KMS-11 (cell line): ENCODE results near the gene EDARADD.

Experiments used
- H2AFZ ChIP-seq: fragments of 200-600 bp; sonication (generic); 2 replicates; pipeline ENCODE4 v1.6.1; 2016; ENCODE audit warnings: antibody characterized with exemption, mixed run types, low read depth
- H3K27ac ChIP-seq: fragments of 200-600 bp; sonication (generic); 2 replicates; pipeline ENCODE4 v1.6.1; 2016; ENCODE audit warnings: mild to moderate bottlenecking, mixed run types
- H3K27me3 ChIP-seq: fragments of 200-600 bp; sonication (generic); 2 replicates; pipeline ENCODE4 v1.6.1; 2017; ENCODE audit warnings: mild to moderate bottlenecking, low read depth, mixed run types, moderate library complexity; ENCODE audit not compliant: insufficient read depth
- H3K36me3 ChIP-seq: fragments of 200-600 bp; sonication (generic); 2 replicates; pipeline ENCODE4 v1.6.1; 2017; ENCODE audit warnings: mild to moderate bottlenecking, mixed run types; ENCODE audit not compliant: insufficient read depth
- H3K4me1 ChIP-seq: fragments of 200-600 bp; sonication (generic); 2 replicates; pipeline ENCODE4 v1.6.1; 2016; ENCODE audit warnings: mild to moderate bottlenecking, low read depth, mixed run types; ENCODE audit not compliant: poor library complexity, severe bottlenecking
- H3K4me2 ChIP-seq: fragments of 200-600 bp; sonication (generic); 2 replicates; pipeline ENCODE4 v1.7.0; 2016; ENCODE audit warnings: mild to moderate bottlenecking, mixed run types
- H3K4me3 ChIP-seq: fragments of 200-600 bp; sonication (generic); IDR thresholded peaks from 2 replicates; pipeline ENCODE4 v1.6.1; 2017; ENCODE audit warnings: low read depth, low read length, mixed read lengths; ENCODE audit not compliant: insufficient read depth
- H3K79me2 ChIP-seq: fragments of 200-600 bp; sonication (generic); 2 replicates; pipeline ENCODE4 v1.6.1; 2016; ENCODE audit warnings: low read depth, mixed run types; ENCODE audit not compliant: insufficient read depth
- H3K9ac ChIP-seq: fragments of 200-600 bp; sonication (generic); 2 replicates; pipeline ENCODE4 v1.6.1; 2016; ENCODE audit warnings: mild to moderate bottlenecking, mixed run types
- H4K20me1 ChIP-seq: fragments of 200-600 bp; sonication (generic); 2 replicates; pipeline ENCODE4 v1.6.1; 2016; ENCODE audit warnings: mild to moderate bottlenecking, mixed run types; ENCODE audit not compliant: insufficient read depth
- CTCF ChIP-seq: fragments of 200-600 bp; sonication (generic); conservative IDR thresholded peaks from 2 replicates; pipeline ENCODE4 v1.6.1; 2017; ENCODE audit warnings: low read depth, mild to moderate bottlenecking, antibody characterized with exemption, low read length, moderate library complexity, mixed read lengths

The EDARADD gene

GRCh38 chr1:236469466-236469865 lies 75.4 kb downstream of the EDARADD start:
- TF ChIP-seq CTCF, result no peak
- no peaks in the 10 kb centered on the region for H3K79me2 ChIP-seq
- no peak overlapping the region for H3K27ac ChIP-seq
- no peaks in the 10 kb centered on the region for H3K27me3 ChIP-seq
- H3K4me3 ChIP-seq, result no peak overlapping the region
- no peak overlapping the region for H3K9ac ChIP-seq
- H2AFZ ChIP-seq, result no peak overlapping the region
- no peaks in the 10 kb centered on the region for H4K20me1 ChIP-seq
- H3K4me1 ChIP-seq, result peaks cover 21% of the 10 kb centered on the region
- no peak overlapping the region for H3K4me2 ChIP-seq
- no peaks in the 10 kb centered on the region for H3K36me3 ChIP-seq

- no peak overlapping the region for H3K27ac ChIP-seq
- no peaks in the 10 kb centered on the region for H3K27me3 ChIP-seq
- H2AFZ ChIP-seq, result no peak overlapping the region
- H3K36me3 ChIP-seq, result no peaks in the 10 kb centered on the region
- H3K4me1 ChIP-seq, result peaks cover 6% of the 10 kb centered on the region
- no peaks in the 10 kb centered on the region for H4K20me1 ChIP-seq
- H3K79me2 ChIP-seq, result no peaks in the 10 kb centered on the region
- no peak for TF ChIP-seq CTCF
- H3K4me2 ChIP-seq, result no peak overlapping the region
- H3K9ac ChIP-seq, result no peak overlapping the region
- H3K4me3 ChIP-seq, result no peak overlapping the region
Observed at GRCh38 chr1:236471096-236471495, 77.0 kb downstream of the EDARADD start.

GRCh38 chr1:236471653-236472052 lies 77.6 kb downstream of the EDARADD start:
- no peak overlapping the region for H2AFZ ChIP-seq
- H3K27me3 ChIP-seq, result no peaks in the 10 kb centered on the region
- H3K36me3 ChIP-seq, result no peaks in the 10 kb centered on the region
- no peak overlapping the region for H3K4me3 ChIP-seq
- H4K20me1 ChIP-seq, result no peaks in the 10 kb centered on the region
- H3K9ac ChIP-seq, result no peak overlapping the region
- TF ChIP-seq CTCF, result no peak
- peaks cover under 1% of the 10 kb centered on the region for H3K4me1 ChIP-seq
- no peak overlapping the region for H3K4me2 ChIP-seq
- H3K27ac ChIP-seq, result no peak overlapping the region
- no peaks in the 10 kb centered on the region for H3K79me2 ChIP-seq

- Histone ChIP-seq H3K4me2 (no peak overlapping the region), H3K36me3 (no peaks in the 10 kb centered on the region), H3K4me3 (no peak overlapping the region), H3K4me1 (no peaks in the 10 kb centered on the region), H3K9ac (no peak overlapping the region), H3K79me2 (no peaks in the 10 kb centered on the region), H2AFZ (no peak overlapping the region), H4K20me1 (no peaks in the 10 kb centered on the region), H3K27ac (no peak overlapping the region), H3K27me3 (no peaks in the 10 kb centered on the region)
- no peak for TF ChIP-seq CTCF
Observed at GRCh38 chr1:236472850-236473788, 79.0 kb downstream of the EDARADD start.
